Small intestine (tissue), 7 donors: ENCODE measurements around the gene RAB31. TPM values are rescaled to one million over a fixed set of nuclear protein-coding genes. Genes with fewer than 3 reads are reported as not detected.

Experiments used
- DNase-seq, 2 donors: peaks; one replicate each; pipeline versions ENCODE4 v3.0.0 to v3.0.0-alpha.2; 2013
- FAIRE-seq: peaks from 2 replicates; lab custom pipeline; 2012; peaks lifted over from hg19 to GRCh38; lab: Jason Lieb, UNC
- H3K27ac ChIP-seq, 3 donors: one replicate each; pipeline ENCODE4 v1.5.1; 2013; ENCODE audit warnings: low read length in 2 of 3, mild to moderate bottlenecking in 2 of 3, control low read depth in 1 of 3, inconsistent platforms in 1 of 3, low read depth in 1 of 3, moderate library complexity in 1 of 3
- H3K27me3 ChIP-seq, 3 donors: one replicate each; pipeline ENCODE4 v1.6.1; 2013; ENCODE audit warnings: low read length in 3 of 3, inconsistent platforms in 1 of 3; ENCODE audit not compliant: control insufficient read depth in 3 of 3, insufficient read depth in 3 of 3
- H3K36me3 ChIP-seq, 3 donors: one replicate each; pipeline ENCODE4 v1.6.1; 2013; ENCODE audit warnings: low read length in 3 of 3, inconsistent platforms in 1 of 3, low read depth in 1 of 3, mild to moderate bottlenecking in 1 of 3, moderate library complexity in 1 of 3; ENCODE audit not compliant: control insufficient read depth in 3 of 3, insufficient read depth in 2 of 3
- H3K4me1 ChIP-seq, 3 donors: one replicate each; pipeline ENCODE4 v1.6.1; 2013; ENCODE audit warnings: low read length in 2 of 3, inconsistent platforms in 1 of 3, low read depth in 1 of 3, mild to moderate bottlenecking in 1 of 3, moderate library complexity in 1 of 3; ENCODE audit not compliant: control insufficient read depth in 3 of 3, insufficient read depth in 2 of 3
- H3K4me3 ChIP-seq, 3 donors: one replicate each; pipeline ENCODE4 v1.5.1; 2013; ENCODE audit warnings: low read length in 3 of 3, control low read depth in 1 of 3, inconsistent platforms in 1 of 3, low read depth in 1 of 3, mild to moderate bottlenecking in 1 of 3, moderate library complexity in 1 of 3
- H3K9me3 ChIP-seq, 2 donors: one replicate each; pipeline ENCODE4 v1.6.1; 2013; ENCODE audit warnings: low read depth in 1 of 2, low read length in 1 of 2; ENCODE audit not compliant: control insufficient read depth in 2 of 2, insufficient read depth in 1 of 2
- WGBS, 3 donors: extraction: QIAGEN DNeasy Blood & Tissue Kit; methylation state at CpG; one replicate each; pipeline ENCODE4 v1.1.7; 2013; 5-methylcytosine and 5-hydroxymethylcytosine counted together
- polyA plus RNA-seq, 4 donors: library from polyadenylated mRNA; stranded (reverse) in 3 of 4; unstranded in 1 of 4; fragments of 200-250 nt in 3 of 4; fragments of 120-200 nt in 1 of 4; gene quantifications; one replicate each; pipeline versions ENCODE4 v1.2.1 to v1.2.3, GENCODE V29; 2013
- donor health status: healthy with polysubstance abuse.
- donor health status: control.
- donor health status: control.
- donor health status: Bipolar disorder and iron deficiency.
- donor health status: healthy.

RAB31 gene
- polyA plus RNA-seq, 4 donors: 4.2 to 18.4 (median 12.3) TPM

- WGBS, 3 donors: 62 to 83% (median 72%) methylated on average over 5 of the region's 5 CpGs
- Histone ChIP-seq H3K27me3 (no peaks in the 10 kb centered on the region), H3K4me3 (no peak overlapping the region), H3K27ac (no peak overlapping the region), H3K4me1 (peaks cover 0 to 7% (median 0%) of the 10 kb centered on the region in 3 donors), H3K9me3 (no peaks in the 10 kb centered on the region), H3K36me3 (no peaks in the 10 kb centered on the region)
- no peak for FAIRE-seq
- no peak for DNase-seq
These were observed 12.5 kb upstream of the RAB31 start for GRCh38 chr18:9695605-9696004.

DNA sequence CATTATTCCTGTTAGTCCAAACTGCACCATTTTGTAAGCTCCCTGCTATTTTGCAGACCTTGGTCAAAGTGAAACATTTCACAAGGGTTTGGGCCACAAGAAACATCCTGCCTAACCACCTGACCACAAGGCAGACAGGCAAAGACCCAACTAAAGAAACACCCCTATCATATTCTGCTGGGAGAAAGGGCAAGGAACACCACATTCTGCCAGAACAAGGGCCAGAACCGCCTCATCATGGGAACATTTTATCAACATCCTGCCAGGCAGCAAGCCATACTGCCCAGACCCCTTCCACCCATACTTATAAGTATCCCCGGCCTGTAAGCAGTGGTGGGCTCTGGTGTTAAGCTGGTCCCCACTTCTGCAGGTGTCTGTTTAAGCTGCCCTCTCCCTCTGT is 12.0 kb upstream of the RAB31 start:
- H3K27ac ChIP-seq: no peak overlapping the region
- WGBS, 3 donors: 70 to 90% (median 71%) methylated on average over 2 of the region's 2 CpGs
- FAIRE-seq (no peak), DNase-seq (no peak)
- no peaks in the 10 kb centered on the region for H3K36me3 ChIP-seq
- no peaks in the 10 kb centered on the region for H3K27me3 ChIP-seq
- no peak overlapping the region for H3K4me3 ChIP-seq
- peaks cover 0 to 7% (median 0%) of the 10 kb centered on the region in 3 donors for H3K4me1 ChIP-seq
- no peaks in the 10 kb centered on the region for H3K9me3 ChIP-seq

DNA sequence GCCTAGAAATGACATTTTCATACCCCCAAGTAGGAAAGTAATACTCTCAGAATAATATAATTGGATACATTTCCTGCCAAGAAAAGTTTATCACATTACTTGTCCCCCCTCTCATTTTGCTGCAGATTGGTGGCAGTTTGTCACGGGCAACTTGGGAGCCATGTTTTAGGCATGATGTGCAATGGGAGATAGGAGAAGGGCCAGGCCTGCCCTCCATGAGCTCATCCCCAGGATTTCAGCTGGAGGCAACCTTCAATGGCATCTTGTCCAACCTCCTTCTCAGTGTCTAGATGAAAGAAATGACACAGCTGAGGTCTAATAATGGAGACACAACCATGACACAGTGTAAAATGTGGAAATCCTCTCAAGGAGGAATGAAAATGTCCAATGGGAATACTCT is 11.4 kb upstream of the RAB31 start:
- Histone ChIP-seq H3K4me1 (peaks cover 0 to 8% (median 1%) of the 10 kb centered on the region in 3 donors), H3K9me3 (no peaks in the 10 kb centered on the region), H3K27ac (no peak overlapping the region), H3K27me3 (no peaks in the 10 kb centered on the region), H3K4me3 (no peak overlapping the region), H3K36me3 (no peaks in the 10 kb centered on the region)
- FAIRE-seq (no peak), DNase-seq (no peak)
- 43 to 86% (median 56%) methylated on average over 1 of the region's 1 CpG for WGBS, 3 donors

DNA sequence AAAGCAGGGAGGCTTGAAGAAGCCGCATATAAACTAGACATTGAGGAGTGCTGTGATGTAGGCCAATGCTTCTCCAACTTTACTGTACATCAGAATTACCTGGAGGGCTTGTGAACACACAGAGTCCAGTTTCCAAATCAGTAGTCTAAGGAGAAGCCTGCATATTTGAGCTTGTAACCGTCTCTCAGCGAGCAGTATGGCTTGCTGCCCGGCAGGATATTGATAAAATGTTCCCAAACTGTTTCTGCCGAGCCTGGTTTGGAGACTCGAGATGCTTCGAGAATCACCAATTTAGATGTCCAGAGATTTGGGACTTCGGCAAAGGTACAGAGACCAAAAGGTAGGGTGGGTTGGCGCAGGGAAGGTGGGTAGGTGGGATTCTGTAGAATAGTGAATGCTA is 11.0 kb upstream of the RAB31 start:
- H3K27ac ChIP-seq: no peak overlapping the region
- H3K9me3 ChIP-seq: no peaks in the 10 kb centered on the region
- peaks cover 0 to 11% (median 2%) of the 10 kb centered on the region in 3 donors for H3K4me1 ChIP-seq
- DNase-seq (no peak), FAIRE-seq (no peak)
- WGBS, 3 donors: 93 to 97% (median 93%) methylated on average over 9 of the region's 9 CpGs
- H3K4me3 ChIP-seq: no peak overlapping the region
- H3K27me3 ChIP-seq: no peaks in the 10 kb centered on the region
- no peaks in the 10 kb centered on the region for H3K36me3 ChIP-seq

DNA sequence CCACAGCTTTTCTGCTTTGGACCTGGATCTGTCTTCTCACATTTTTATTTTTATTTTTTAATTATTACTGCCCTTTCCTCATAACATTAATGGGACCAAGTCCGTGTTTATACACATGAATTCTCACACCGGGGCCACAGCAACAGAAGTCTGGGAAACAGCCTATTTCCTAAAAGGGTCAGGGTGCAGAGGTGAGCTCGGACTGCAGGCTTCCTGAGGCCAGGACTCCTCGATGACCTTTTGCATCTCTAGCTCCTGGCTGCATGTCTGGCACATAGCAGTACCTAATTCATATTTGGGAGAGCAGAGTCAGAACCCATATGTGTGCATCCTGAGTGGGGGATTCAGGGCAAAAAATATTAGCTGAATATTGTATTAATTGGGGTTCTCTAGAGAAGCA is 9.6 kb upstream of the RAB31 start:
- no peaks in the 10 kb centered on the region for H3K27me3 ChIP-seq
- H3K4me3 ChIP-seq: no peak overlapping the region
- no peak for FAIRE-seq
- WGBS, 3 donors: 87 to 94% (median 93%) methylated on average over 4 of the region's 4 CpGs
- peaks cover 0 to 11% (median 2%) of the 10 kb centered on the region in 3 donors for H3K4me1 ChIP-seq
- no peak overlapping the region for H3K27ac ChIP-seq
- H3K36me3 ChIP-seq: no peaks in the 10 kb centered on the region
- no peak for DNase-seq
- no peaks in the 10 kb centered on the region for H3K9me3 ChIP-seq

GRCh38 chr18:9700261-9700796 is 7.8 kb upstream of the RAB31 start:
- no peak overlapping the region for H3K4me3 ChIP-seq
- no peaks in the 10 kb centered on the region for H3K36me3 ChIP-seq
- H3K9me3 ChIP-seq: no peaks in the 10 kb centered on the region
- H3K4me1 ChIP-seq: peaks cover 0 to 11% (median 2%) of the 10 kb centered on the region in 3 donors
- H3K27me3 ChIP-seq: peaks cover 0 to 4% (median 0%) of the 10 kb centered on the region in 3 donors
- H3K27ac ChIP-seq: no peak overlapping the region
- 14 to 37% (median 22%) methylated on average over 6 of the region's 6 CpGs for WGBS, 3 donors
- FAIRE-seq (no peak), DNase-seq (peak; percentile 32 to 46)

DNA sequence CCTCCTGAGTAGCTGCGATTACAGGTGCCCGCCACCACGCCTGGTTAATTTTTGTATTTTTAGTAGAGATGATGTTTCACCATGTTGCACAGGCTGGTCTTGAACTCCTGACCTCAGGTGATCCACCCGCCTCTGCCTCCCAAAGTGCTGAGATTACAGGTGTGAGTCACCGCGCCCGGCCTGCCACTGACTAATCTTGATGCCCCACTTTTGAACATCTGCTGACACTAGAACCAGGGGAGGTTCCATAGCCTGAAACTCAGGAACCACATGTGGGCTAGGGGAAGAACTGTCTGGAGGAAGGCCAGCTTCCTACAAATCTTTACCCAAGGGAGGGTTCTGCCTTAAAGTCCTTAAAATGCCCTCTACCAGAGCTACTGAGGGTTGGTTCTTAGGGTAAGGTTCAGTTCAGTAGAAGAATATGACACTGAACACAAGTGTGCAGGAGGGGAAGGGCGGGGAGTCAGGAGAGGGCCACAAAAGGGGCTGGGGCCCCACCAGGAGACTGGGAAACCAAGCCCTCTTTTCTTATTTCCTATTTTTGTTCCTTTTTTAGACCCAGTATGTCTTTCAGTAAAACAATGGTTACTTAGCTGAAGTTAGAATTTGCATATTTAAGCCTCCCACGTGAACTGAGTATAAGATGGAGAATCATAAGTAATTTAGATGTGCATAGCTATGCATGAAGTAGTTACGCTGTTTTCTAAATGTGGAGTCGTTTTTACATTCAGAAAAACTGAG is 6.3 kb upstream of the RAB31 start:
- FAIRE-seq (no peak), DNase-seq (no peak)
- no peak overlapping the region for H3K4me3 ChIP-seq
- no peaks in the 10 kb centered on the region for H3K36me3 ChIP-seq
- H3K9me3 ChIP-seq: no peaks in the 10 kb centered on the region
- no peak overlapping the region for H3K27ac ChIP-seq
- WGBS, 3 donors: 64 to 73% (median 72%) methylated on average over 11 of the region's 11 CpGs
- H3K4me1 ChIP-seq: peaks cover 0 to 12% (median 2%) of the 10 kb centered on the region in 3 donors
- H3K27me3 ChIP-seq: peaks cover 0 to 10% (median 0%) of the 10 kb centered on the region in 3 donors

DNA sequence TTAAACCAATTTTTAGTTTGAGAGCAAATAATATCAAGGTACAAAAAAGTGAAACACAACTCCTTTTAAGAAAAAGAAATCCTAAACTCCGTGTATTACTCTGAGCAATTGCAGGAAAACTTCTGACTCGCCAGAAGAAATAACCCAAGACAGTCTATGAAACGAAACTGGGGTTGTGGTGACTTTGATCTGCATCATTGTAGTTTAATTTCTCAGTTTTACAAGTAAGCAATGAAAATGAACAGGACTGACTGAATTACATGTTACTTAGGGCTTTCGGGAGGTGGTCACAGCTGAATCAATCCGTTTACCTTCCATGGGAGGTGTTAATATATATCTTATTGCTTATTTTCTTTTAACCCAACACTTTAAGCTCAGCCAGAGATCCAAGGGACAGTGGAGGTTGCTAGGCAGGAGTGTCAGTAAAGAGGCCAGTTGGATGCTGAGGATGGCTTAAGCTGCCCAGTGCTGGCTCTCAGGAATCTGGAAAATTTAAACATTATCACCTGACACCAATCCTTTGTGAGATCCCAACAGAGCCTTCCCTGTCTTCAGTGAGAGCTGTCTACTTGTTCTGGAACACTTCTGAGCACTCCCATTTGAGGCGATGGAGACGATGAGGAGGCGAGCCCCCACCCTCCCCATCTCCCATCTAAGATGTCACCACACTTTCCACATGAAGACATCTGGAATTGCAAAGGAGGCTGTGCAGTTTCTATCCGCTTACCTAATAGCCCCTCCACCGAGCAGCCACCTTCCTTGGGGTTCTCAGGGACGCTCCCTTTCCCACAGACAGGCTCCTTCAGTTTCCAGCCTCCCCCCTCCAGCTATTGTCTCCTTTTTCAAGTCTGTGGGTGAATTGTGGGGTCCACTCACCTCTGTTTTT is 3.6 kb upstream of the RAB31 start:
- Histone ChIP-seq H3K27me3 (peaks cover 0 to 33% (median 0%) of the 10 kb centered on the region in 3 donors), H3K4me3 (no peak overlapping the region), H3K4me1 (peaks cover 0 to 14% (median 2%) of the 10 kb centered on the region in 3 donors), H3K9me3 (no peaks in the 10 kb centered on the region), H3K27ac (no peak overlapping the region), H3K36me3 (no peaks in the 10 kb centered on the region)
- 75 to 81% (median 79%) methylated on average over 11 of the region's 11 CpGs for WGBS, 3 donors
- no peak for DNase-seq
- FAIRE-seq: no peak
